ENCODE measurements around the gene TUBB3.

Gene TUBB3

DNA sequence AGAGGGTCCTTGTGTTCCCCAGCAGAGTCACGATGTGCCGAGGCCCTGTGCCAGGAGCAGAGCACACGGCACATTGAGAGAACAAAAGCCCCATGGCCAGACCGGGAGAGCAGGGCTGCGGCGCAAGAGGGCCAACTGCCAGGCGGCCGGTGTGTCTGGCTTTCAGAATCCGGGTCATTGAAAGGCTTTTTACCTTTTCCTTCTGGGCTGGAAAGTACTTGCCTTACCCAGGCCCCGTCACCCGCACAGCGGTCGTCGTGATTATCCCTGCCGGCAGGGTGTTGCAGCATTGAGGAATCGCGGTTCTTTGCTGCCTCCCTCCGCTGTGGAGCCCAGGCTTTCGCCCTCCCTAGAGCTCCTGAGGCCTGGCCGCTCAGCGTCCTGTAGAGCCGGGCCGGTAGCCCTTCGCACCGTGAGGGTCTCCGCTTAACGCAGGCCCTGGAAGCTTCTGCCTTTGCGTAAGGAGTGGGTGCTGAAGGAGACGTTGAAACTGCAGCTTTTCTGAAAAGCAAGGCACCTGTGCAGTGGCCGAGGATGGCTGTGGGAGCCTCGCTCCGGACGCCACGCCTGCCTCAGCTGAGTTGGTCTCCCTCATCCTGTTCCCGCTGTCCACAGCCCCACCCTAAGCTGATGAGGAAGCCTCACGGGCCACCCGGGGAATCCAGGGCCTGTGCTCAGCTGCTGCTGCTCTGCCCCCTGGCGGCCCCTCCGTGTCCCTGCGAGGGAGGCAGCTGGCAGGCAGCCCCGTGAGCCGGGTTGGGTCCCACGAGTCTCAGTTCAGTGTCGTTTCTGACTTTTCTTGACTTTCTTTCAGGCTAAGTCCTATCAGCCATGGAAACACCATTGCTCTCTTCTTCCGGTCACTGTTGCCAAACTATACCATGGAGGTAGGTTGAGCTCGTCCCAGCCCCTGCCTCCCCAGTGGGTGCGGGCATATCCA lies 13.1 kb upstream of the TUBB3 start:
- no peaks in the 10 kb centered on the region for H3K9me2 ChIP-seq (replicated peaks; ENCODE audit: insufficient read depth, low read length)
- H3K27ac ChIP-seq (ENCODE audit: low read length), result no peak overlapping the region
- no peak overlapping the region for H3K4me2 ChIP-seq (ENCODE audit: low read depth, low read length)
- H3K9me3 ChIP-seq (replicated peaks; ENCODE audit: insufficient read depth, low read length), result no peaks in the 10 kb centered on the region
- no peak overlapping the region for H3K4me3 ChIP-seq (ENCODE audit: low read length)
- H3K79me2 ChIP-seq (ENCODE audit: low read length), result no peaks in the 10 kb centered on the region
- no peaks in the 10 kb centered on the region for H3K4me1 ChIP-seq (ENCODE audit: low read length)
- no peaks in the 10 kb centered on the region for H3K27me3 ChIP-seq (replicated peaks; ENCODE audit: insufficient read depth, low read length)
- H3K9ac ChIP-seq (ENCODE audit: low read length), result no peak overlapping the region
- TF ChIP-seq, protein P1, sequence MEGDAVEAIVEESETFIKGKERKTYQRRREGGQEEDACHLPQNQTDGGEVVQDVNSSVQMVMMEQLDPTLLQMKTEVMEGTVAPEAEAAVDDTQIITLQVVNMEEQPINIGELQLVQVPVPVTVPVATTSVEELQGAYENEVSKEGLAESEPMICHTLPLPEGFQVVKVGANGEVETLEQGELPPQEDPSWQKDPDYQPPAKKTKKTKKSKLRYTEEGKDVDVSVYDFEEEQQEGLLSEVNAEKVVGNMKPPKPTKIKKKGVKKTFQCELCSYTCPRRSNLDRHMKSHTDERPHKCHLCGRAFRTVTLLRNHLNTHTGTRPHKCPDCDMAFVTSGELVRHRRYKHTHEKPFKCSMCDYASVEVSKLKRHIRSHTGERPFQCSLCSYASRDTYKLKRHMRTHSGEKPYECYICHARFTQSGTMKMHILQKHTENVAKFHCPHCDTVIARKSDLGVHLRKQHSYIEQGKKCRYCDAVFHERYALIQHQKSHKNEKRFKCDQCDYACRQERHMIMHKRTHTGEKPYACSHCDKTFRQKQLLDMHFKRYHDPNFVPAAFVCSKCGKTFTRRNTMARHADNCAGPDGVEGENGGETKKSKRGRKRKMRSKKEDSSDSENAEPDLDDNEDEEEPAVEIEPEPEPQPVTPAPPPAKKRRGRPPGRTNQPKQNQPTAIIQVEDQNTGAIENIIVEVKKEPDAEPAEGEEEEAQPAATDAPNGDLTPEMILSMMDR (IDR thresholded peaks at IDR 0.05; ENCODE audit: low read length), result peak; percentile 51
- TF ChIP-seq EZH2phosphoT487 (IDR thresholded peaks at IDR 0.05; ENCODE audit: low read length) (no peak), EZH2 (optimal IDR thresholded peaks at IDR 0.05; ENCODE audit: low read depth, low read length) (no peak)
- H2AFZ ChIP-seq (ENCODE audit: low read length), result no peak overlapping the region
- no peaks in the 10 kb centered on the region for H3F3A ChIP-seq (ENCODE audit: insufficient read depth, low read length)
- no peaks in the 10 kb centered on the region for H3K36me3 ChIP-seq (replicated peaks; ENCODE audit: insufficient read depth, low read length)
- H4K20me1 ChIP-seq (ENCODE audit: insufficient read depth, low read length), result no peaks in the 10 kb centered on the region
- no peak for DNase-seq

DNA sequence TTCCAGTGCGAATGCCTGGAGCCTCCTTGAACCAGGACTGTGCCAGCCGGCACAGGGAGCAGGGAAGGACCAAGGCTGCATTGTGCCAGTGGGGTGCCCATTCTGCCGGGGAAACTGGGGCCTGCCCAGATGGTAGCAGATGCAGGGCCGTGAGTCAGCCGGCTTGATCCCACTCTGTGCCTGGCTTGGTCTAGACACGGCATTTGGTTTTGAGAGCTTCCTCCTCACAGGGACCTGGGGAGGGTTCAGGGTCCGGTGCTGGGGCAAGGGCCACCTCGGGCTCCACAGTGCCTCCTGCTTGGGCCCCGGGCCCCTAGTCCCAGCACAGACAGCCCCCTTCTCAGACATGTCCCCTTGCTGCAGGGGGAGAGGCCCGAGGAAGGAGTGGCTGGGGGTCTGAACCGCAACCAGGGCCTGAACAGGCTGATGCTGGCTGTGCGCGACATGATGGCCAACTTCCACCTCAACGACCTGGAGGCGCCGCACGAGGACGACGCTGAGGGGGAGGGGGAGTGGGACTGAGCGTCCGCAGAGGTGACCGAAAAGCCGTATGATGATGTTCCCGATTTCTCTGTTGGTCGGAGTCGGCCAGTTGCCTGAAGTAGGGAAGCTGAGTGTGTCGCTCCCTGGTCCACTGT lies 12.3 kb upstream of the TUBB3 start:
- Histone ChIP-seq H3K4me3 (ENCODE audit: low read length) (no peak overlapping the region), H3F3A (ENCODE audit: insufficient read depth, low read length) (no peaks in the 10 kb centered on the region), H3K27ac (ENCODE audit: low read length) (no peak overlapping the region), H3K79me2 (ENCODE audit: low read length) (no peaks in the 10 kb centered on the region), H4K20me1 (ENCODE audit: insufficient read depth, low read length) (no peaks in the 10 kb centered on the region), H3K36me3 (replicated peaks; ENCODE audit: insufficient read depth, low read length) (no peaks in the 10 kb centered on the region), H3K9me3 (replicated peaks; ENCODE audit: insufficient read depth, low read length) (no peaks in the 10 kb centered on the region), H3K9ac (ENCODE audit: low read length) (no peak overlapping the region), H3K4me1 (ENCODE audit: low read length) (no peaks in the 10 kb centered on the region), H3K4me2 (ENCODE audit: low read depth, low read length) (no peak overlapping the region), H3K9me2 (replicated peaks; ENCODE audit: insufficient read depth, low read length) (no peaks in the 10 kb centered on the region), H3K27me3 (replicated peaks; ENCODE audit: insufficient read depth, low read length) (no peaks in the 10 kb centered on the region), H2AFZ (ENCODE audit: low read length) (no peak overlapping the region)
- no peak for TF ChIP-seq EZH2 (optimal IDR thresholded peaks at IDR 0.05; ENCODE audit: low read depth, low read length)
- TF ChIP-seq, protein P1 (IDR thresholded peaks at IDR 0.05; ENCODE audit: low read length), result no peak
- no peak for TF ChIP-seq EZH2phosphoT487 (IDR thresholded peaks at IDR 0.05; ENCODE audit: low read length)
- DNase-seq, result no peak

- H3K9ac ChIP-seq (ENCODE audit: low read length), result no peak overlapping the region
- TF ChIP-seq, protein P1 (IDR thresholded peaks at IDR 0.05; ENCODE audit: low read length), result no peak
- TF ChIP-seq EZH2phosphoT487 (IDR thresholded peaks at IDR 0.05; ENCODE audit: low read length) (no peak), EZH2 (optimal IDR thresholded peaks at IDR 0.05; ENCODE audit: low read depth, low read length) (no peak)
- no peak overlapping the region for H3K27ac ChIP-seq (ENCODE audit: low read length)
- H3K9me3 ChIP-seq (replicated peaks; ENCODE audit: insufficient read depth, low read length), result no peaks in the 10 kb centered on the region
- no peaks in the 10 kb centered on the region for H3F3A ChIP-seq (ENCODE audit: insufficient read depth, low read length)
- no peak overlapping the region for H3K4me2 ChIP-seq (ENCODE audit: low read depth, low read length)
- H3K36me3 ChIP-seq (replicated peaks; ENCODE audit: insufficient read depth, low read length), result no peaks in the 10 kb centered on the region
- H3K79me2 ChIP-seq (ENCODE audit: low read length), result no peaks in the 10 kb centered on the region
- no peaks in the 10 kb centered on the region for H3K9me2 ChIP-seq (replicated peaks; ENCODE audit: insufficient read depth, low read length)
- H3K4me1 ChIP-seq (ENCODE audit: low read length), result no peaks in the 10 kb centered on the region
- H4K20me1 ChIP-seq (ENCODE audit: insufficient read depth, low read length), result no peaks in the 10 kb centered on the region
- H3K27me3 ChIP-seq (replicated peaks; ENCODE audit: insufficient read depth, low read length), result no peaks in the 10 kb centered on the region
- no peak overlapping the region for H3K4me3 ChIP-seq (ENCODE audit: low read length)
- no peak for DNase-seq
- no peak overlapping the region for H2AFZ ChIP-seq (ENCODE audit: low read length)
Observed at GRCh38 chr16:89911375-89911774, 11.8 kb upstream of the TUBB3 start.
